ENCODE measurements around the gene ANKS1A. TPM values are rescaled to one million over a fixed set of nuclear protein-coding genes. Genes with fewer than 3 reads are reported as not detected.

The ANKS1A gene
- total RNA-seq, 2 experiments from 2014 or later = 6.0 to 6.7 TPM

DNA sequence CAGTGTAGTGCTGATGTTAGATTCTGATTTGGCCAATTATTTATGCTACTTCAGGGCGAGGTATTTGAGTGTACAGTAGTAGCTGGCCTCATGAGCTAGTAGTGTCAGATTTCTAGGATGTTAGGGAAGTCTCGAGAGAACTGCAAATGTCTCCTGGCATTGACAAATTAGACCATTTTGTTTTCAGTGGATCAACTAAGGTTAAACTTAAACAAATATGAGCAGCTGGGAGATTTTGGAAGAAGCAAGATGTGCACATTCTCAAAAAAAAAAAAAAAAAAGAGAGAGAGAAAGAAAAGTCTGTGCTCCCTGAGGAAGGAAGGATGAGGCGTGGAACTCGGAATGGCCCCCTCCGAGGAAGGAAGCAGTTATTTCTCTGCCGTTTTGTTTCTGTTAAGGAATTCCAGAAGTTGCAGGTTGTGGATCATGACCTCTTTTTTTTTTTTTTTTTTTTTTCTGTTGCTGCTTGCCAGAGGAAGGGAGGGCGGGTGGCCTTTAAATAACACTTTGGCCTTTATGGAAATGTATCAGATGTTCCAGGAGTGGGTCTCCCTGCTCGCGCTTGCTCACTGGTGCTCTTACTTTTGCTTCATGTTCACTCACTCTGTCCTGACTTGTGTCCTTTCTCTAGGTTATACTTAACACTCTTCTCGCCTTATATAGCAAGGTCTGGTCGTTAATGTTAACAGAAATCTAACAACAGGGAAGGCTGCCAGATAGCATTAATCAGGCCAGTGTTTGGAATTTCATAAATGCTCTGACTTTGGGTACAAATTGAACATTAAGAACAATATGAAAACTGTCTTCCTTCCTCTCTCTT is 127.7 kb downstream of the ANKS1A start:
- DNase-seq = no peak
- TF ChIP-seq, protein P1, sequence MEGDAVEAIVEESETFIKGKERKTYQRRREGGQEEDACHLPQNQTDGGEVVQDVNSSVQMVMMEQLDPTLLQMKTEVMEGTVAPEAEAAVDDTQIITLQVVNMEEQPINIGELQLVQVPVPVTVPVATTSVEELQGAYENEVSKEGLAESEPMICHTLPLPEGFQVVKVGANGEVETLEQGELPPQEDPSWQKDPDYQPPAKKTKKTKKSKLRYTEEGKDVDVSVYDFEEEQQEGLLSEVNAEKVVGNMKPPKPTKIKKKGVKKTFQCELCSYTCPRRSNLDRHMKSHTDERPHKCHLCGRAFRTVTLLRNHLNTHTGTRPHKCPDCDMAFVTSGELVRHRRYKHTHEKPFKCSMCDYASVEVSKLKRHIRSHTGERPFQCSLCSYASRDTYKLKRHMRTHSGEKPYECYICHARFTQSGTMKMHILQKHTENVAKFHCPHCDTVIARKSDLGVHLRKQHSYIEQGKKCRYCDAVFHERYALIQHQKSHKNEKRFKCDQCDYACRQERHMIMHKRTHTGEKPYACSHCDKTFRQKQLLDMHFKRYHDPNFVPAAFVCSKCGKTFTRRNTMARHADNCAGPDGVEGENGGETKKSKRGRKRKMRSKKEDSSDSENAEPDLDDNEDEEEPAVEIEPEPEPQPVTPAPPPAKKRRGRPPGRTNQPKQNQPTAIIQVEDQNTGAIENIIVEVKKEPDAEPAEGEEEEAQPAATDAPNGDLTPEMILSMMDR (IDR thresholded peaks at IDR 0.05) = no peak
- H3K4me1 Mint-ChIP-seq (ENCODE audit: low read depth) = peaks cover 2% of the 10 kb centered on the region
- H3K4me3 Mint-ChIP-seq = no peak overlapping the region
- ChIA-PET POLR2A (no interaction called here), CTCF (no interaction called here)
- intact Hi-C loops (cut with micrococcal nuclease) = no loop called here
- H3K9me3 Mint-ChIP-seq = no peaks in the 10 kb centered on the region
- ATAC-seq = no peak
- no peaks in the 10 kb centered on the region for H3K27me3 Mint-ChIP-seq
- no peak overlapping the region for H3K27ac Mint-ChIP-seq
- peaks cover 1% of the 10 kb centered on the region for H3K36me3 Mint-ChIP-seq (ENCODE audit: low read depth)

DNA sequence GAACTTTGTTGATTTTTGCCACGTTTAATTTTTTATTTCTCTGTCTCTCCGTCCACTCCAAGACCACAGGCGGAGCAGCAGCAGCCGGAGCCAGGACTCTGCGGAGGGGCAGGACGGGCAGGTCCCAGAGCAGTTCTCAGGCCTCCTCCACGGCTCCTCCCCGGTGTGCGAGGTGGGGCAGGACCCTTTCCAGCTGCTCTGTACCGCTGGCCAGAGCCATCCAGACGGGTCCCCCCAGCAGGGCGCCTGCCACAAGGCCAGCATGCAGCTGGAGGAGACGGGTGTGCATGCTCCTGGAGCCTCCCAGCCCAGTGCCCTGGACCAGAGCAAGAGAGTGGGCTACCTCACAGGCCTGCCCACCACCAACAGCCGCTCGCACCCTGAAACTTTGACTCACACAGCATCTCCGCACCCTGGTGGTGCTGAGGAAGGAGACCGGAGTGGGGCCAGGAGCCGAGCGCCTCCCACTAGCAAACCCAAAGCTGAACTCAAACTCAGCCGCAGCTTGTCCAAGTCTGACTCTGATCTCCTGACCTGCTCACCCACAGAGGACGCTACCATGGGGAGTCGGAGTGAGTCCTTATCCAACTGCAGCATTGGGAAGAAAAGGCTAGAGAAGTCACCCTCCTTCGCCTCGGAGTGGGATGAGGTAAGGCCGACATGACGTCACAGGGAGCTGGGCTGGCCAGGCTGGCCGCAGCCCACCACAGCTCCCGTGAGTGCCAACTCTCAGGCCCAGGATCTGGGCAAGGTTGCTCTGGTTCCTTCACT is 128.5 kb downstream of the ANKS1A start:
- TF ChIP-seq, protein P1 (IDR thresholded peaks at IDR 0.05) = no peak
- Mint-ChIP-seq H3K36me3 (ENCODE audit: low read depth) (peaks cover 1% of the 10 kb centered on the region), H3K4me3 (no peak overlapping the region), H3K27me3 (no peaks in the 10 kb centered on the region), H3K4me1 (ENCODE audit: low read depth) (no peaks in the 10 kb centered on the region), H3K27ac (no peak overlapping the region), H3K9me3 (no peaks in the 10 kb centered on the region)
- intact Hi-C loops (cut with micrococcal nuclease) = no loop called here
- POLR2A ChIA-PET = no interaction called here
- DNase-seq = no peak
- CTCF ChIA-PET = no interaction called here
- no peak for ATAC-seq

DNA sequence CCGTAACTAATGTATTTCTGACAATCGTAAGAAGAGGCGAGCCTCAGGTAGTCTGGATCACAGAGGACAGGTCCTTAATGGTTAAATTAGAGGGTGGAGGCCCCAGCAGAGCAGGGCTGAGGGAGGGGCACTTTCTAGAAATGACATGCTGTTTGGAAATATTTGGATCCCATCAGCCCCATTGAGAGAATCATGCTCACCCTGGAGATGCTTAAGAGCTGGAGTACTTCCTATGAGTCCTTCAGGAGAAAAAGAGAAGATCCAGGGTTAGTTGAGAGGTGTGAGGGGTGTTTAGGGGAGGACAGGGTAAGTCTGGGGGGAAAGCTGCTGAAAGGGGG is 129.1 kb downstream of the ANKS1A start:
- no peak overlapping the region for H3K4me3 Mint-ChIP-seq
- no peaks in the 10 kb centered on the region for H3K4me1 Mint-ChIP-seq (ENCODE audit: low read depth)
- no peak overlapping the region for H3K27ac Mint-ChIP-seq
- H3K9me3 Mint-ChIP-seq = no peaks in the 10 kb centered on the region
- TF ChIP-seq, protein P1 (IDR thresholded peaks at IDR 0.05) = no peak
- intact Hi-C loops (cut with micrococcal nuclease) = no loop called here
- H3K27me3 Mint-ChIP-seq = no peaks in the 10 kb centered on the region
- H3K36me3 Mint-ChIP-seq (ENCODE audit: low read depth) = peaks cover 1% of the 10 kb centered on the region
- DNase-seq (no peak), ATAC-seq (no peak)
- ChIA-PET POLR2A (no interaction called here), CTCF (no interaction called here)

DNA sequence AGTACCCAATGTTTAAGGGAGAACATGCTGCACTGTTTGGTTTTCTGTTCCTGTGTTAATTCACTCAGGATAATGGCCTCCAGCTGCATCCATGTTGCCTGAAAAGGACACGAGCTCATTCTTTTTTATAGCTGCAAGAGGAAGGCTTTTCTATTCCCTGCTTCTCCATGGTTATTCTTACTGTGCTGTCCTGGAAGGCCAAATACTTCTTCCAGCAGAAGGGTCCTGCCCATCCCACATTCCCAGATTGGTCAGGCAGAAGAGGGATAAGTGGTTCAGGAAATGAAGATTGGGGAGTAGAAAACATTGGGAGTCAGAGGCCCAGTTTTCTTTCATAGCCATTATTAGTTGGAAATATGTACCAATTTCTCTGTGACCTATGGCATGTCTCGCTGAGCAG is 129.7 kb downstream of the ANKS1A start:
- no peak overlapping the region for H3K27ac Mint-ChIP-seq
- no peaks in the 10 kb centered on the region for H3K4me1 Mint-ChIP-seq (ENCODE audit: low read depth)
- H3K9me3 Mint-ChIP-seq = no peaks in the 10 kb centered on the region
- no peak for DNase-seq
- H3K27me3 Mint-ChIP-seq = no peaks in the 10 kb centered on the region
- no peak for ATAC-seq
- H3K36me3 Mint-ChIP-seq (ENCODE audit: low read depth) = peaks cover 1% of the 10 kb centered on the region
- intact Hi-C loops (cut with micrococcal nuclease) = no loop called here
- CTCF ChIA-PET = interaction anchor here (1.5 kb wide), 1 partner anchor 121 kb away, joined by 5 read pairs; no protein-coding TSS in a partner anchor
- no peak overlapping the region for H3K4me3 Mint-ChIP-seq
- POLR2A ChIA-PET = interaction anchor here (1.1 kb wide), 1 partner anchor 14 kb away, joined by 3 read pairs; no protein-coding TSS in a partner anchor
- TF ChIP-seq, protein P1 (IDR thresholded peaks at IDR 0.05) = no peak

DNA sequence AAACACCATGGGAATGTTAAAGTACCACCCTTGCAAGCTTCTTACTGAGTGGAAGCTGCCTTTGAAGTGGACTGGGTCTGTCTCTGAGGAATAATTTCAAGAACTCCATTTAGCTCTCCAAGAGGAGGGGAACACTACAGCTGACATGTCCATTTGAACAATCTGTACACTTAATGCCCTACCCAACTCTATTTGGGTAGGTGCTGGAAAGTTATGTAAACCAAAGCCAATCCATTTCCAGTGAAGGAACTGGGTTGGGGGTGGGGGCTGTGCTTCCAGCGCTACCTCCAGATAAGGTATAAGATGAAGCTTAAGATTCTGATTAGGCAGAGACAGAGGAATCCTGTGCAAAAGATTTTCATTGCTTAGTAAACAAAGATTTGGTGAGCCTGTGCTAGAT is 130.1 kb downstream of the ANKS1A start:
- CTCF ChIA-PET = interaction anchor here (1.5 kb wide), 1 partner anchor 121 kb away, joined by 5 read pairs; no protein-coding TSS in a partner anchor

More for the DNA sequence above, 130.1 kb downstream of the ANKS1A start:
- TF ChIP-seq, protein P1 (IDR thresholded peaks at IDR 0.05) = no peak
- POLR2A ChIA-PET = interaction anchor here (1.1 kb wide), 1 partner anchor 14 kb away, joined by 3 read pairs; no protein-coding TSS in a partner anchor
- Mint-ChIP-seq H3K27ac (no peak overlapping the region), H3K9me3 (no peaks in the 10 kb centered on the region), H3K36me3 (ENCODE audit: low read depth) (peaks cover 1% of the 10 kb centered on the region), H3K4me1 (ENCODE audit: low read depth) (no peaks in the 10 kb centered on the region), H3K27me3 (no peaks in the 10 kb centered on the region), H3K4me3 (no peak overlapping the region)
- ATAC-seq (no peak), DNase-seq (no peak)
- intact Hi-C loops (cut with micrococcal nuclease) = no loop called here

Data from activated CD8-positive, alpha-beta T cell treated with anti-CD3 and anti-CD28 coated beads for 36 hours (primary cell).